Panc1 (cell line): ENCODE data around the gene MZT2B. TPM values are rescaled to one million over a fixed set of nuclear protein-coding genes. Genes with fewer than 3 reads are reported as not detected.
"Not testable (repeated sequence)": the region's sequence is repeated elsewhere in the genome, so short reads cannot be mapped to it uniquely, and the experiment has no call there.

Source experiments
- ATAC-seq: fragments of 200-7000 bp; cut with Tn5 transposase; 2 replicates; pipeline ENCODE4 v1.9.1; 2020; ENCODE audit warnings: mild to moderate bottlenecking, moderate library complexity
- BruUV-seq: library from RNA; stranded (reverse); fragments of 400-500 nt; replicated peaks from 2 replicates; lab custom pipeline; 2021; lab: Mats Ljungman, UMichigan
- CTCF ChIA-PET: fragments of 300-600 bp; sonication (Branson Sonifier 250); formaldehyde crosslinking; loops from one replicate; lab custom pipeline; 2022; ENCODE audit warnings: antibody characterized with exemption; lab: Charles Lee
- POLR2A ChIA-PET: fragments of 300-600 bp; sonication (Branson Sonifier 250); formaldehyde crosslinking; loops from one replicate; lab custom pipeline; 2022; ENCODE audit warnings: antibody characterized with exemption; lab: Charles Lee
- DNase-seq: peaks from one replicate; pipeline ENCODE4 v3.0.0-alpha.2; 2010; ENCODE audit warnings: low read depth, low spot score
- H3K27ac ChIP-seq: 2 replicates; pipeline ENCODE4 v1.5.1; 2011; ENCODE audit warnings: mild to moderate bottlenecking, low read length, inconsistent platforms
- H3K27me3 ChIP-seq: fragments of 200-500 bp; sonication (Bioruptor generic); 2 replicates; pipeline ENCODE4 v1.6.0; 2014; ENCODE audit warnings: low read length, inconsistent platforms; ENCODE audit not compliant: control insufficient read depth, insufficient read depth
- H3K36me3 ChIP-seq: fragments of 200-500 bp; sonication (Bioruptor generic); 2 replicates; pipeline ENCODE4 v1.5.1; 2014; ENCODE audit warnings: inconsistent platforms, mild to moderate bottlenecking, low read length, moderate library complexity; ENCODE audit not compliant: control insufficient read depth, insufficient read depth
- H3K4me1 ChIP-seq: 2 replicates; pipeline ENCODE4 v1.5.1; 2011; ENCODE audit warnings: inconsistent platforms, mild to moderate bottlenecking, low read length, moderate library complexity; ENCODE audit not compliant: control insufficient read depth, insufficient read depth
- H3K4me3 ChIP-seq, 2 experiments: 2 replicates each; pipeline ENCODE4 v1.5.1; 2011 to 2012; ENCODE audit warnings: low read depth in 2 of 2, low read length in 2 of 2, mild to moderate bottlenecking in 2 of 2, inconsistent platforms in 1 of 2, moderate library complexity in 1 of 2
- H3K9me3 ChIP-seq: fragments of 200-500 bp; sonication (Bioruptor generic); 2 replicates; pipeline ENCODE4 v1.5.1; 2014; ENCODE audit warnings: low read depth, mild to moderate bottlenecking, inconsistent platforms, low read length, moderate library complexity; ENCODE audit not compliant: control insufficient read depth, insufficient read depth
- POLR2AphosphoS5 ChIP-seq: IDR thresholded peaks from 2 replicates; pipeline ENCODE4 v1.6.1; 2012; ENCODE audit warnings: mild to moderate bottlenecking, low read depth, low read length, moderate library complexity
- SIN3A ChIP-seq: IDR thresholded peaks from 2 replicates; pipeline ENCODE4 v1.6.1; 2012; ENCODE audit warnings: low read depth, mild to moderate bottlenecking, low read length, moderate library complexity, borderline replicate concordance; ENCODE audit not compliant: insufficient read depth
- TCF7L2 ChIP-seq: IDR thresholded peaks from 2 replicates; pipeline ENCODE4 v1.6.1; 2011; ENCODE audit warnings: mild to moderate bottlenecking, low read depth, low read length, inconsistent platforms
- in situ Hi-C: cut with HindIII; loops from 2 replicates; pipeline ENCODE4 v1.10.0; 2016; ENCODE audit warnings: low sequenced_read_pairs, low pct_unique_long_range_greater_than_20kb
- intact Hi-C: fragments of 100-400 bp; cut with micrococcal nuclease; formaldehyde crosslinking; loops from one replicate; pipeline ENCODE4 v1.10.0; 2022; ENCODE audit not compliant: unreplicated experiment
- total RNA-seq: library from RNA; stranded (reverse); gene quantifications from one replicate; pipeline ENCODE4 v1.2.1, GENCODE V29; 2021; ENCODE audit not compliant: unreplicated experiment
- TF ChIP-seq, protein P1 (sequence below), 2 experiments: IDR thresholded peaks; 2 replicates each; pipeline ENCODE4 v1.6.1; 2011 to 2012; ENCODE audit warnings: low read depth in 2 of 2, control low read depth in 1 of 2, low read length in 1 of 2, mild to moderate bottlenecking in 1 of 2, moderate library complexity in 1 of 2; ENCODE audit not compliant: insufficient read depth in 1 of 2
- TF ChIP-seq, protein P2 (sequence below): fragments of 450-650 bp; IDR thresholded peaks from 2 replicates; pipeline ENCODE4 v1.5.1; 2017; ENCODE audit warnings: mild to moderate bottlenecking

MZT2B gene
- total RNA-seq, 1 experiment from 2014 or later, result 305 TPM

DNA sequence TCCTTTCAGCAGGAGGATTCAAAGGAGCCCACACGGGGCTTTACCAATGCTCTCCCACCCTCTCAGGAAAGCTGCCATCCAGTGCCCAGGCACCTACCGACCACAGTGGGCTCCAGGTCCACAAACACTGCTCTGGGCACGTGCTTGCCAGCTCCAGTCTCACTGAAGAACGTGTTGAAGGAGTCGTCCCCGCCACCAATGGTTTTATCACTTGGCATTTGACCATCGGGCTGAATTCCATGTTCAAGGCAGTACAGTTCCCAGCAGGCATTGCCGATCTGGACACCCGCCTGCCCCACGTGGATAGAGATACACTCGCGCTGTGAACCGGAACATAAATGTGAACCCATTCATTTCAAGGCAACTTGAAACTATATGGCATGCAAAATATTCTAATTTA lies 14.0 kb downstream of the MZT2B start:
- POLR2A ChIA-PET, DNase-seq, in situ Hi-C loops, H3K27me3 ChIP-seq, H3K9me3 ChIP-seq, CTCF ChIA-PET, H3K4me3 ChIP-seq, H3K4me1 ChIP-seq, H3K27ac ChIP-seq, BruUV-seq, ATAC-seq, H3K36me3 ChIP-seq, intact Hi-C loops: not testable (repeated sequence)

GRCh38 chr2:130198343-130198742 lies 16.3 kb downstream of the MZT2B start, which contains the start of gene TUBA3E:
Gene TUBA3E, minus strand, starts transcription at chr2:130198439. Its CDS starts 79 bp downstream, at chr2:130198360.
- in situ Hi-C loops, result no loop called here

DNA sequence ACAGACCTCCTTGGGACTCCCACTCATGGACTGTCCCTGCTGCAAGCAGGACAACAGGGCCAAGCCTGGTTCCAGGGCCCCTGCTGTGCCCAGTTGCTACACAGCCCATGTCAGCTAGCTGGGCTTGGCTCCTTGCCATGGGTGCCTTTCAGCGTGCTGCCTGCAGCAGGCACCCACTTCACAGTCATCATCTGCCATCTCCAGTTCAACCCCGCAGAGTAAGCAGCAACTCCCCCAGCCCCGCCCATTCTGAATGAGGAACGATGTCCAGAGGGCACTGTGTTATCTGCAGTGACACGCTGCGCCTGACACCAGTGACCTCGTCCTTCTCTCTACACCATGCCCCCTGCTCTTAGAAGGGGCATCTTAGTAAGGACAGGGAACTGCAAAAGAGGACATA lies 20.5 kb downstream of the MZT2B start:
- DNase-seq, H3K36me3 ChIP-seq, POLR2A ChIA-PET, H3K4me3 ChIP-seq, H3K27ac ChIP-seq, ATAC-seq, H3K27me3 ChIP-seq, intact Hi-C loops, CTCF ChIA-PET, H3K4me1 ChIP-seq, BruUV-seq, H3K9me3 ChIP-seq, in situ Hi-C loops: not testable (repeated sequence)

More at GRCh38 chr2:130198343-130198742, 16.3 kb downstream of the MZT2B start, which contains the start of gene TUBA3E:
- ATAC-seq, result no peak
- no TSS peak for BruUV-seq
- Histone ChIP-seq H3K27me3 (no peaks in the 10 kb centered on the region), H3K4me3 (no peak within 1 kb of the TSS), H3K9me3 (no peaks in the 10 kb centered on the region), H3K4me1 (no peaks in the 10 kb centered on the region), H3K36me3 (no peaks in the 10 kb centered on the region), H3K27ac (no peak within 1 kb of the TSS)
- no peak for DNase-seq
- TF ChIP-seq SIN3A (no peak), POLR2AphosphoS5 (no peak), TCF7L2 (no peak)
- TF ChIP-seq, protein P1, sequence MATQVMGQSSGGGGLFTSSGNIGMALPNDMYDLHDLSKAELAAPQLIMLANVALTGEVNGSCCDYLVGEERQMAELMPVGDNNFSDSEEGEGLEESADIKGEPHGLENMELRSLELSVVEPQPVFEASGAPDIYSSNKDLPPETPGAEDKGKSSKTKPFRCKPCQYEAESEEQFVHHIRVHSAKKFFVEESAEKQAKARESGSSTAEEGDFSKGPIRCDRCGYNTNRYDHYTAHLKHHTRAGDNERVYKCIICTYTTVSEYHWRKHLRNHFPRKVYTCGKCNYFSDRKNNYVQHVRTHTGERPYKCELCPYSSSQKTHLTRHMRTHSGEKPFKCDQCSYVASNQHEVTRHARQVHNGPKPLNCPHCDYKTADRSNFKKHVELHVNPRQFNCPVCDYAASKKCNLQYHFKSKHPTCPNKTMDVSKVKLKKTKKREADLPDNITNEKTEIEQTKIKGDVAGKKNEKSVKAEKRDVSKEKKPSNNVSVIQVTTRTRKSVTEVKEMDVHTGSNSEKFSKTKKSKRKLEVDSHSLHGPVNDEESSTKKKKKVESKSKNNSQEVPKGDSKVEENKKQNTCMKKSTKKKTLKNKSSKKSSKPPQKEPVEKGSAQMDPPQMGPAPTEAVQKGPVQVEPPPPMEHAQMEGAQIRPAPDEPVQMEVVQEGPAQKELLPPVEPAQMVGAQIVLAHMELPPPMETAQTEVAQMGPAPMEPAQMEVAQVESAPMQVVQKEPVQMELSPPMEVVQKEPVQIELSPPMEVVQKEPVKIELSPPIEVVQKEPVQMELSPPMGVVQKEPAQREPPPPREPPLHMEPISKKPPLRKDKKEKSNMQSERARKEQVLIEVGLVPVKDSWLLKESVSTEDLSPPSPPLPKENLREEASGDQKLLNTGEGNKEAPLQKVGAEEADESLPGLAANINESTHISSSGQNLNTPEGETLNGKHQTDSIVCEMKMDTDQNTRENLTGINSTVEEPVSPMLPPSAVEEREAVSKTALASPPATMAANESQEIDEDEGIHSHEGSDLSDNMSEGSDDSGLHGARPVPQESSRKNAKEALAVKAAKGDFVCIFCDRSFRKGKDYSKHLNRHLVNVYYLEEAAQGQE (IDR thresholded peaks at IDR 0.05; ENCODE audit: insufficient read depth in 1 of 2, low read depth in 2 of 2, low read length in 1 of 2), result no peak
- TF ChIP-seq, protein P2, sequence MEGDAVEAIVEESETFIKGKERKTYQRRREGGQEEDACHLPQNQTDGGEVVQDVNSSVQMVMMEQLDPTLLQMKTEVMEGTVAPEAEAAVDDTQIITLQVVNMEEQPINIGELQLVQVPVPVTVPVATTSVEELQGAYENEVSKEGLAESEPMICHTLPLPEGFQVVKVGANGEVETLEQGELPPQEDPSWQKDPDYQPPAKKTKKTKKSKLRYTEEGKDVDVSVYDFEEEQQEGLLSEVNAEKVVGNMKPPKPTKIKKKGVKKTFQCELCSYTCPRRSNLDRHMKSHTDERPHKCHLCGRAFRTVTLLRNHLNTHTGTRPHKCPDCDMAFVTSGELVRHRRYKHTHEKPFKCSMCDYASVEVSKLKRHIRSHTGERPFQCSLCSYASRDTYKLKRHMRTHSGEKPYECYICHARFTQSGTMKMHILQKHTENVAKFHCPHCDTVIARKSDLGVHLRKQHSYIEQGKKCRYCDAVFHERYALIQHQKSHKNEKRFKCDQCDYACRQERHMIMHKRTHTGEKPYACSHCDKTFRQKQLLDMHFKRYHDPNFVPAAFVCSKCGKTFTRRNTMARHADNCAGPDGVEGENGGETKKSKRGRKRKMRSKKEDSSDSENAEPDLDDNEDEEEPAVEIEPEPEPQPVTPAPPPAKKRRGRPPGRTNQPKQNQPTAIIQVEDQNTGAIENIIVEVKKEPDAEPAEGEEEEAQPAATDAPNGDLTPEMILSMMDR, result no peak
- intact Hi-C loops, result no loop called here
- ChIA-PET POLR2A (no interaction called here), CTCF (no interaction called here)

DNA sequence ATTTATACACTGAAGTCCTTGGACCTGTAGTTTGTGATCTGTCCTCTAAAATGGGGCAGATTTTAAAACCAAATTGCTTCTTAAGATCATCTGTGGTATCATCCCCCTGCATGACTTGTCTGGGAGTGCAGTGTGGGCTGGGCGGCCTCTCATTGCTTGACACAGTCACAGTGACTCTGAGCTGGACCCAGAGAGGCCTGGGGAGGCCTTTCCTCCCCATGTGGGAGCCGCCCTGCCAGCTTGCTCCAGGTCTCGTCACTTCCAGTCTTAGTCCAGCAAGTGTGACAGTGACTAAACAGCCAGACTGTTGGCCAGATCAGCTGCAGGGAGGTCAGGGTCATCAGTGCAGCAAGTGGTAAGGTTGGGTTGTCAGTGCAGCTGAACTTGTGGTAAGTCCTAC lies 21.1 kb downstream of the MZT2B start:
- in situ Hi-C loops, DNase-seq, POLR2A ChIA-PET, H3K27me3 ChIP-seq, H3K4me1 ChIP-seq, H3K27ac ChIP-seq, CTCF ChIA-PET, H3K4me3 ChIP-seq, intact Hi-C loops, BruUV-seq, H3K36me3 ChIP-seq, ATAC-seq, H3K9me3 ChIP-seq: not testable (repeated sequence)

- H3K36me3 ChIP-seq, CTCF ChIA-PET, POLR2A ChIA-PET, H3K27me3 ChIP-seq, H3K27ac ChIP-seq, in situ Hi-C loops, ATAC-seq, H3K9me3 ChIP-seq, intact Hi-C loops, DNase-seq, BruUV-seq, H3K4me3 ChIP-seq, H3K4me1 ChIP-seq: not testable (repeated sequence)
Measured at GRCh38 chr2:130207051-130207450, 25.0 kb downstream of the MZT2B start.
